ENCODE measurements around the gene SIRT2. TPM values are rescaled to one million over a fixed set of nuclear protein-coding genes. Genes with fewer than 3 reads are reported as not detected.

SIRT2 gene
- total RNA-seq, 1 donor from 2014 or later = 43.5 TPM

GRCh38 chr19:38939957-38940356 lies 40.5 kb upstream of the SIRT2 start:
- no peak for DNase-seq (ENCODE audit: low read depth)
- TF ChIP-seq CTCF (conservative IDR thresholded peaks at IDR 0.05; ENCODE audit: low read depth, low read length) = no peak

GRCh38 chr19:38933544-38933943 lies 34.1 kb upstream of the SIRT2 start:
- no peak for DNase-seq (ENCODE audit: low read depth)

More at GRCh38 chr19:38939957-38940356, 40.5 kb upstream of the SIRT2 start:
- no peak overlapping the region for H3K4me3 ChIP-seq (ENCODE audit: low read depth, low read length)

GRCh38 chr19:38932425-38933179 lies 33.2 kb upstream of the SIRT2 start:
- H3K4me3 ChIP-seq (ENCODE audit: low read depth, low read length) = no peak overlapping the region

More at GRCh38 chr19:38933544-38933943, 34.1 kb upstream of the SIRT2 start:
- no peak overlapping the region for H3K4me3 ChIP-seq (ENCODE audit: low read depth, low read length)
- no peak for TF ChIP-seq CTCF (conservative IDR thresholded peaks at IDR 0.05; ENCODE audit: low read depth, low read length)

GRCh38 chr19:38931521-38931793 lies 32.0 kb upstream of the SIRT2 start:
- no peak for DNase-seq (ENCODE audit: low read depth)
- no peak for TF ChIP-seq CTCF (conservative IDR thresholded peaks at IDR 0.05; ENCODE audit: low read depth, low read length)
- peak overlapping the region; percentile 94 for H3K4me3 ChIP-seq (ENCODE audit: low read depth, low read length)

More at GRCh38 chr19:38932425-38933179, 33.2 kb upstream of the SIRT2 start:
- DNase-seq (ENCODE audit: low read depth) = no peak
- TF ChIP-seq CTCF (conservative IDR thresholded peaks at IDR 0.05; ENCODE audit: low read depth, low read length) = peak; percentile 58

- DNase-seq (ENCODE audit: low read depth) = peak; percentile 91
- no peak for TF ChIP-seq CTCF (conservative IDR thresholded peaks at IDR 0.05; ENCODE audit: low read depth, low read length)
- peak within 1 kb of the TSS; percentile 94 for H3K4me3 ChIP-seq (ENCODE audit: low read depth, low read length)
These were observed 31.5 kb upstream of the SIRT2 start, which contains the start of gene MRPS12 for GRCh38 chr19:38930776-38931520. MRPS12 (plus strand) TSS chr19:38930944; CDS start chr19:38931295, 351 bp downstream.

GRCh38 chr19:38929929-38930775 lies 30.7 kb upstream of the SIRT2 start, which contains the start of gene SARS2:
SARS2 (minus strand) TSS chr19:38930763; CDS start chr19:38930736, 27 bp downstream.
- TF ChIP-seq CTCF (conservative IDR thresholded peaks at IDR 0.05; ENCODE audit: low read depth, low read length) = peak; percentile 99
- DNase-seq (ENCODE audit: low read depth) = peak; percentile 66
- H3K4me3 ChIP-seq (ENCODE audit: low read depth, low read length) = peak within 1 kb of the TSS; percentile 94

Data from epithelial cell of proximal tubule (primary cell).